HFF-Myc (cell line): Measurements from ENCODE around the gene GIPC3.

Experiments used
- DNase-seq: peaks from one replicate; pipeline ENCODE4 v3.0.0-alpha.2; 2011; ENCODE audit warnings: low read depth; ENCODE audit errors: extremely low read depth
- H3K4me3 ChIP-seq: replicated peaks from 2 replicates; pipeline ENCODE4 v1.5.1; 2011; ENCODE audit warnings: low read depth, mild to moderate bottlenecking, control low read depth, low read length
- TF ChIP-seq, protein P1 (sequence below): IDR thresholded peaks from 2 replicates; pipeline ENCODE4 v1.5.1; 2012; ENCODE audit warnings: mild to moderate bottlenecking, low read depth, low read length, control low read depth; ENCODE audit errors: missing control alignments

The GIPC3 gene

DNA sequence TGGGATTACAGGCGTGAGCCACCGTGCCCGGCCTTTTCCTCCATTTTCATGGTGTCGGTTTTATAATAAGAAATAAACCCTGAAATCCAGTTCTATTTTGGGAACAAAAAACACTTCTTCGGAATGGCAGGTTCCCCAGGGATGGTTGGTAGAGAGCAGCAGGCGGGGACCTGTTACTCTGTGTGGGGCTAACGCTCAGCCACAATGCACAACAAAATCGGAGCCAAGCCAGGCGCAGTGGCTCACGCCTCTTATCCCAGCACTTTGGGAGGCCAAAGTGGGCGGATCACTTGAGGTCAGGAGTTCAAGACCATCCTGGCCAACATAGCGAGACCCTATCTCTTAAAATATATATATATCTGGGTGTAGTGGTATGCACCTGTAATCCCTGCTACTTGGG is 15.7 kb downstream of the GIPC3 start:
- no peak for DNase-seq
- TF ChIP-seq, protein P1, sequence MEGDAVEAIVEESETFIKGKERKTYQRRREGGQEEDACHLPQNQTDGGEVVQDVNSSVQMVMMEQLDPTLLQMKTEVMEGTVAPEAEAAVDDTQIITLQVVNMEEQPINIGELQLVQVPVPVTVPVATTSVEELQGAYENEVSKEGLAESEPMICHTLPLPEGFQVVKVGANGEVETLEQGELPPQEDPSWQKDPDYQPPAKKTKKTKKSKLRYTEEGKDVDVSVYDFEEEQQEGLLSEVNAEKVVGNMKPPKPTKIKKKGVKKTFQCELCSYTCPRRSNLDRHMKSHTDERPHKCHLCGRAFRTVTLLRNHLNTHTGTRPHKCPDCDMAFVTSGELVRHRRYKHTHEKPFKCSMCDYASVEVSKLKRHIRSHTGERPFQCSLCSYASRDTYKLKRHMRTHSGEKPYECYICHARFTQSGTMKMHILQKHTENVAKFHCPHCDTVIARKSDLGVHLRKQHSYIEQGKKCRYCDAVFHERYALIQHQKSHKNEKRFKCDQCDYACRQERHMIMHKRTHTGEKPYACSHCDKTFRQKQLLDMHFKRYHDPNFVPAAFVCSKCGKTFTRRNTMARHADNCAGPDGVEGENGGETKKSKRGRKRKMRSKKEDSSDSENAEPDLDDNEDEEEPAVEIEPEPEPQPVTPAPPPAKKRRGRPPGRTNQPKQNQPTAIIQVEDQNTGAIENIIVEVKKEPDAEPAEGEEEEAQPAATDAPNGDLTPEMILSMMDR, result no peak

DNA sequence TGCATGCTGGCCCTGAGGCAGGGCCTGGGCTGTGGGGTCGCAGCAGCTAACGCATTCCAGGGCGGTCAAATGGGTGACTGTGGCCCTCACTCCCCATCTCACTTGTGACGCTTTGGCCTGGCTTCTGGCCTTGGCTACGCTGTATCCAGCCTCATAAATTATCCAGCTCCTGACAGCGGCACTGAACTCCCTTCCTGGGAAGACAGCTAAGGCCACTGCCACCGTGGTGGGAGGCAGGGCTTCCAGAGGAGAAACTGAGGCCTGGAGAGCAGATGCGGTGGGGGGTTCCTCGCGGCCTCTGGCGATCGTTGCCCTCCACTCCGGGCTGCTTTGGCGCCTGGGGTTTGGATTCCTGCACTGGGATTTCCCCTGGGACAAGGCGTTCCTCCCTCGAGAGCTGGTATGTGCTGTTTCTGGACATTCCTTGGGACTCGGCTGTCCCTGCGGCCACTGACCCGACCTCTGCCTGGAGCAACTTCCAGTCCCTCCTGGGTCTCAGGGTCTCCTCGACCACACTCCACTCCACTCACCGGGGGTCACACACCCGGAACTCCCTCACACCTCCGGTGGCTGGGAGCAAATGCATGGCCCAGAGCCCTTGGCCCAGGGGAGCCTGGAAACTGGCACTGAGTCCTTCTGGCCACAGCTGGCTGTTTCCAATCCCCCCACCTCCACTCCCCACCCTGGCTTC is 18.0 kb downstream of the GIPC3 start:
- H3K4me3 ChIP-seq, result no peak overlapping the region
- no peak for DNase-seq
- TF ChIP-seq, protein P1, result no peak

More for the DNA sequence above, 15.7 kb downstream of the GIPC3 start:
- H3K4me3 ChIP-seq, result no peak overlapping the region

DNA sequence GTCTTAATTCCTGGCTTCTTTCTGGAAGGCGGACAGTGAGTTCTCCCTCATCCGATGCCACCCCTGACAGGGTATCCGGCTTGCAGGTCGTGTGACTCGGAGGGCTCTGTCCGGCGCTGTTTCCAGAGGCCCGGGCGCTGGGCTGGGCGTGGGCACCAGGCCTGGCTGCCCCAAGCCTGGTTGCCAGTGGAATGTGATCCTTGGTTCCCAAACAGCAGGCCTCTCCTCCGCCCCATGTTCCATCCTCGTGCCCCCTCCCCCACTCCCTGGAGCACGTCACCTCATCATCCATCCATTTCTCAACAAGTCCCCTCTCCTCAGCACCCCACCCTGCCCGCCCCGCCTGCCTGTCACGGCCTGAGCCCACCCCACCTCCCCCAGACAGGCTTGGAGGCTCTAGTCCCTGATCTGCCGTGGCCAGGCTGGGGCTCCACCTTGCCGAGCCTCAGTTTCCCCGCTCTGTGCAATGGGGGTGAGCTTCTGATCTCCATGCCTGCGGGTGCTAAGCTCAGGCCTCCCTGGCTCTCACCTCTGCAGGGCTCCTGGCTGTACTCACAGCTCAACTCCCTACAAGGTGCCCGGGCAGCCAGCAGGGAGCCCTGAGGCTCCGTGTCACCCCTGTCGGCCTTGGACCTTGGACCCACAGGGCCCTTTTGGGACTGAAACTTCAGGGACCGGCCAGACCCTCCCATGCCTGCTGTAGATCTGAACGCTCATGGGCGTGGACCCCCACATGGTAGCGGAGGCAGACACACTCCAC is 19.1 kb downstream of the GIPC3 start:
- TF ChIP-seq, protein P1, result no peak
- DNase-seq, result no peak
- H3K4me3 ChIP-seq, result no peak overlapping the region

DNA sequence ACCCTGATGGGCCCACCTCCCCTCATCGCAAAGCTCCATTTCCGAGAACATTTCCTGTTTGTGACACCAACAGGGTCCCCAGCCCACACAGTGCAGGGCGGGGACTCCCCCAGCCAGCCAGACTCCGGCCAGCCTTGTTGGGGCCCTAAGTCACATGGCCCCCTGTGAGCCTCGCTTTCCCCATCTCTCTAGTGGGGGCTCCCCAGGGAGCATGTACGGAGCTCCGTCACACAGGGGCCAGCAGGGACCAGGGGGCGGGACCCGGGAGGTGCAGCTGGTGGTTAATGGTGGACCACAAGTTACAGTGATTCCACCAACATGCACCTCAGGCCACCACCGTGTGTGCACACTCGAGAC is 19.7 kb downstream of the GIPC3 start:
- H3K4me3 ChIP-seq, result no peak overlapping the region
- no peak for DNase-seq
- TF ChIP-seq, protein P1, result no peak

DNA sequence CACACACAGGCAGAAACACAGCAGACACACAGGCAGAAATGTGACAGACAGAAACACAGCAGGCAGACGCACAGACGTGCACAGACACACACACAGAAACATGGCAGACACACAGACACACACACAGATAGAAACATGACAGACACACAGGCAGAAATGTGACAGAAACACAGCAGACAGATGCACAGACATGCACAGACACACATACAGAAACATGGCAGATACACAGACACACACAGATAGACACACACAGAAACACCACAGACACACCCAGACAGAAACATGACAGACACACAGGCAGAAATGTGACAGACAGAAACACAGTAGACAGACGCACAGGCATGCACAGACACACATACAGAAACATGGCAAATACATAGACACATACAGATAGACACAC is 20.1 kb downstream of the GIPC3 start:
- no peak overlapping the region for H3K4me3 ChIP-seq
- TF ChIP-seq, protein P1, result no peak
- DNase-seq, result no peak

DNA sequence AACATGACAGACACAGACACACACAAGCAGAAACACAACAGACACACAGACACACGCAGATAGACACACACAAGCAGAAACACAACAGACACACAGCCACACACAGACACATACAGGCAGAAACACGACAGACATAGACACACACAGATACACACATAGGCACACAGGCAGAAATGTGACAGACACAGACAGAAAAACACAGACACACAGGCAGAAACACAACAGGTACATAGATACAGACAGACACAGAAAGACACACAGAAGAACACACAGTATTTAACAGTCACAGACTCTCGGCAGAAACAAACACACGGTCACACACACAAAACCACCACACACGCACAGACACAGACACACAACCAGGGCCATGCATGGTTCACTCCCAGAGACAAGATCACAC is 20.5 kb downstream of the GIPC3 start:
- DNase-seq, result no peak
- H3K4me3 ChIP-seq, result peak overlapping the region; percentile 37
- TF ChIP-seq, protein P1, result no peak
